GM18517 (cell line): ENCODE results near the gene MTMR3.

Experiments used
- ATAC-seq: cut with Tn5 transposase; IDR thresholded peaks from one replicate; pipeline ENCODE4 v1.9.1; 2021; ENCODE audit warnings: mild to moderate bottlenecking, moderate library complexity; ENCODE audit not compliant: unreplicated experiment

Gene MTMR3

GRCh38 chr22:30023099-30023660 lies 140.2 kb downstream of the MTMR3 start:
- no peak for ATAC-seq

GRCh38 chr22:30024231-30024630 lies 141.3 kb downstream of the MTMR3 start:
- ATAC-seq = no peak

GRCh38 chr22:30025221-30025620 lies 142.2 kb downstream of the MTMR3 start:
- ATAC-seq = no peak

- ATAC-seq = no peak
Measured at GRCh38 chr22:30026756-30027155, 143.8 kb downstream of the MTMR3 start.

GRCh38 chr22:30027169-30027568 lies 144.2 kb downstream of the MTMR3 start:
- no peak for ATAC-seq

- ATAC-seq = no peak
Measured at GRCh38 chr22:30027791-30028190, 144.8 kb downstream of the MTMR3 start.

- no peak for ATAC-seq
Measured at GRCh38 chr22:30028731-30029130, 145.8 kb downstream of the MTMR3 start.

GRCh38 chr22:30029512-30029911 lies 146.5 kb downstream of the MTMR3 start:
- ATAC-seq = no peak

GRCh38 chr22:30030329-30030728 lies 147.4 kb downstream of the MTMR3 start:
- ATAC-seq = no peak

- ATAC-seq = no peak
Measured at GRCh38 chr22:30031328-30031727, 148.4 kb downstream of the MTMR3 start.

GRCh38 chr22:30031764-30032455 lies 148.9 kb downstream of the MTMR3 start:
- no peak for ATAC-seq

- ATAC-seq = no peak
Measured at GRCh38 chr22:30033137-30033536, 150.2 kb downstream of the MTMR3 start.

GRCh38 chr22:30033901-30034300 lies 150.9 kb downstream of the MTMR3 start:
- no peak for ATAC-seq

GRCh38 chr22:30036656-30037055 lies 153.7 kb downstream of the MTMR3 start:
- ATAC-seq = no peak

- no peak for ATAC-seq
Measured at GRCh38 chr22:30038219-30038618, 155.2 kb downstream of the MTMR3 start.

GRCh38 chr22:30040499-30041260 lies 157.7 kb downstream of the MTMR3 start:
- ATAC-seq = no peak

GRCh38 chr22:30041475-30041874 lies 158.5 kb downstream of the MTMR3 start:
- ATAC-seq = no peak

- no peak for ATAC-seq
Measured at GRCh38 chr22:30041881-30042280, 158.9 kb downstream of the MTMR3 start.

GRCh38 chr22:30043161-30043560 lies 160.2 kb downstream of the MTMR3 start:
- ATAC-seq = no peak

- ATAC-seq = no peak
Measured at GRCh38 chr22:30044369-30044768, 161.4 kb downstream of the MTMR3 start.

- no peak for ATAC-seq
Measured at GRCh38 chr22:30044881-30045493, 162.0 kb downstream of the MTMR3 start.

- ATAC-seq = no peak
Measured at GRCh38 chr22:30045494-30045887, 162.5 kb downstream of the MTMR3 start.
